HAP-1 (cell line): Measurements from ENCODE around the gene CSTF2T.

Experiments
- DNase-seq, 2 experiments: peaks; one replicate each; pipeline ENCODE4 v3.0.0-alpha.2; 2016 to 2020; ENCODE audit warnings: low spot score in 2 of 2
- H3K27me3 ChIP-seq: fragments of 250-450 bp; sonication (Bioruptor Pico); 2 replicates; pipeline ENCODE4 v1.5.1; 2020; ENCODE audit warnings: low read depth, mild to moderate bottlenecking, moderate library complexity
- H3K36me3 ChIP-seq: fragments of 250-450 bp; sonication (Bioruptor Pico); replicated peaks from 2 replicates; pipeline ENCODE4 v1.5.1; 2020; ENCODE audit warnings: mild to moderate bottlenecking
- H3K4me1 ChIP-seq: fragments of 250-450 bp; sonication (Bioruptor Pico); 2 replicates; pipeline ENCODE4 v1.5.1; 2020; ENCODE audit warnings: mild to moderate bottlenecking
- H3K4me3 ChIP-seq: fragments of 250-450 bp; sonication (Bioruptor Pico); 2 replicates; pipeline ENCODE4 v1.5.1; 2020; ENCODE audit warnings: mild to moderate bottlenecking, moderate library complexity
- H3K9me3 ChIP-seq: fragments of 250-450 bp; sonication (Bioruptor Pico); 2 replicates; pipeline ENCODE4 v1.5.1; 2020; ENCODE audit warnings: mild to moderate bottlenecking, moderate library complexity
- in situ Hi-C: fragments of 300-500 bp; cut with MboI; formaldehyde crosslinking; loops from 3 replicates; pipeline ENCODE4 v1.14.3; 2020; ENCODE audit warnings: low sequenced_read_pairs, inconsistent platforms, mixed read lengths

The CSTF2T gene

DNA sequence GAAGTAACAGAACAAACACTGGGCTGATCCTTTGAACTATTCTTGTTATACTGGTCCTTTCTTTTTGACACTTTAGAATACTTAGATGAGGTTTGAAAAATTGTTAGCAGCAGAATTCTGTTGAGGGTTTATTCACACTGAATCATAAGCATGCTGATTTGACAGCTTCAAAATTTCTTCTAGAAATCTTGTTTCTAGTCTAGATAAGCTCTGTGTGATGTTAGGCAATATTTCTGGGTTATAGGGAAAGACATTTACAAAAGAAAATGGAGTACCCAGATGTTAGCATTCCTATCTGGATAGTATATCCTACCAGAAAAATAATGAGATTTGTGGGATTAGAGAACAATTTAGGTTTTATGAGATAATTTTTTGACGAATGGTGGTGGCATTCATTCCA lies 12.1 kb downstream of the CSTF2T start:
- H3K27me3 ChIP-seq, result no peaks in the 10 kb centered on the region
- no peaks in the 10 kb centered on the region for H3K36me3 ChIP-seq
- in situ Hi-C loops, result no loop called here

GRCh38 chr10:51685768-51686167 lies 13.6 kb downstream of the CSTF2T start:
- no peak for DNase-seq
- H3K4me3 ChIP-seq, result no peak overlapping the region
- H3K36me3 ChIP-seq, result no peaks in the 10 kb centered on the region
- H3K9me3 ChIP-seq, result no peaks in the 10 kb centered on the region
- H3K27me3 ChIP-seq, result no peaks in the 10 kb centered on the region
- no peaks in the 10 kb centered on the region for H3K4me1 ChIP-seq
- in situ Hi-C loops, result no loop called here

More for the DNA sequence above, 12.1 kb downstream of the CSTF2T start:
- H3K4me3 ChIP-seq, result no peak overlapping the region
- DNase-seq, result no peak
- H3K4me1 ChIP-seq, result no peaks in the 10 kb centered on the region
- H3K9me3 ChIP-seq, result no peaks in the 10 kb centered on the region

DNA sequence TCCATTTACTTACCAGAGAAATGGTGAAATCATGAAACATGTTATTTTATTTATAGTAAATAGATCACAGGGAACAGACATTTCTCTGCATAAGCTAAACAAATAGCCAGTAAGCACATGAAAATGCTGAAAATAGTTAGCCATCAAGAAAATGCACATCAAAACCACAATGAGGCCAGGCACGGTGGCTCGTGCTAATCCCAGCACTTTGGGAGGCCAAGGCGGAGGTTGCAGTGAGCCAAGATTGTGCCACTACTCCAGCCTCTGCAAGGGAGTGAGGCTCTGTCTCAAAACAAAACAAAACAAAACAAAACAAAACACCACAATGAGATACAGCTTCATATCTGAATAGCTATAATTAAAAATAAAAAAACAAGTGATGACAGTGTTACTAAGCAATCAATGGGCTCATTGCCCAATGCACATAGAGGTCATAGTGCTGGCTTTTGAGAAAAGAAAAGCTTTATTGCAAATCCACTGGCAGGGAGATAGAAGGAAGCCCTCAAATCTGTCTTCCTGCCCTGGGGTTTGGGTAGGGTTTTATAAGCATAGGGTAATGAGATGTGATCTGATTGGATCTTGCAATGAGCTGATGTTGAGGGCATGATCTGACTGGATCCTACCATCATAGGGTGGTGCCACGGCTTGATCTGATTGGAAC lies 16.2 kb downstream of the CSTF2T start:
- no peaks in the 10 kb centered on the region for H3K4me1 ChIP-seq
- in situ Hi-C loops, result no loop called here
- DNase-seq, result no peak

GRCh38 chr10:51679841-51680240 lies 19.6 kb downstream of the CSTF2T start:
- Histone ChIP-seq H3K4me1 (no peaks in the 10 kb centered on the region), H3K4me3 (no peak overlapping the region), H3K9me3 (no peaks in the 10 kb centered on the region), H3K36me3 (no peaks in the 10 kb centered on the region), H3K27me3 (peaks cover 10% of the 10 kb centered on the region; the same call in 1 of the 2 replicates)
- no peak for DNase-seq
- in situ Hi-C loops, result no loop called here

More for the DNA sequence above, 16.2 kb downstream of the CSTF2T start:
- Histone ChIP-seq H3K9me3 (no peaks in the 10 kb centered on the region), H3K4me3 (no peak overlapping the region), H3K27me3 (peaks cover 10% of the 10 kb centered on the region; the same call in 1 of the 2 replicates), H3K36me3 (no peaks in the 10 kb centered on the region)

DNA sequence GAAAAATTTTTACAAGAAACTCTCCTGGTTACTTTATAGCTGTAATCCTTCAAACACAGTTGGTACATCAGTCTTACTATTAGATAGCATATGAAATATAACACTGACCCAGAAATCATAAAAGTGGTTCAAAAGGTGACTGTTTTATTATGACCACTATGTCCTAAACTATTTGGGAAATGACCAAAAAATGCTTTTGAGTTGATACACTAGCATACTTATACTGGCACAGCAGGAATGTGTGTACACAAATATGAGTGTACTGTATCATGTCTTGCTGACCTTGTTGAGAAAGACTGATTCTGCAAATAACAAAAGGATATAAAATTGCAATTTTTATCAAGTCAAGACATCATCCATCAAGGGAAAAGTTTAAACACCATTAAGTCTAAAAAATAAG lies 24.3 kb downstream of the CSTF2T start:
- Histone ChIP-seq H3K9me3 (no peaks in the 10 kb centered on the region), H3K4me3 (no peak overlapping the region), H3K36me3 (no peaks in the 10 kb centered on the region), H3K4me1 (no peaks in the 10 kb centered on the region), H3K27me3 (peaks cover 7% of the 10 kb centered on the region; the same call in 1 of the 2 replicates)
- in situ Hi-C loops, result no loop called here
- no peak for DNase-seq

DNA sequence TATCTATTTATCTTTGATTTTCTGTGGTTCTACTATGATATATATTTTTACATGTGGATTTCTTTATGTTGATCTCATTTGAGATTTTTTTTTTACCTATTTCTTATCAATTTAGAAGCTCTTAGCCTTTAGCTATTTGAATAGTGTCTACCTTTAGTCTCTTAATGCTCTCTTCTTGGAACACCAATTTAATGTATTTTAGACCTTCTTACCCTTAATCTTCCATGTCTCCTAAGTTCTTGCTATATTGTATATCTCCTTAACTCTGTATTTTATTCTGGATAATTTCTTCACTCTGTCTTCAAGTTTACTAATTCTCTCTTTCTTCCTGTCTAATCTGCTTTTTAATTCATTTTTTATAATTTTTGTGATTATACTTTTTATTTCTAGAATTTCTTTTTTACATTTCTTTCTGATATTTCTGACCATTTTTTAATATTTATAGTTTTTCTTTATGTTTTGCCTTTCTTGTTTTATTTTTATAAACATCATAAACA lies 27.3 kb downstream of the CSTF2T start:
- H3K4me3 ChIP-seq, result no peak overlapping the region

DNA sequence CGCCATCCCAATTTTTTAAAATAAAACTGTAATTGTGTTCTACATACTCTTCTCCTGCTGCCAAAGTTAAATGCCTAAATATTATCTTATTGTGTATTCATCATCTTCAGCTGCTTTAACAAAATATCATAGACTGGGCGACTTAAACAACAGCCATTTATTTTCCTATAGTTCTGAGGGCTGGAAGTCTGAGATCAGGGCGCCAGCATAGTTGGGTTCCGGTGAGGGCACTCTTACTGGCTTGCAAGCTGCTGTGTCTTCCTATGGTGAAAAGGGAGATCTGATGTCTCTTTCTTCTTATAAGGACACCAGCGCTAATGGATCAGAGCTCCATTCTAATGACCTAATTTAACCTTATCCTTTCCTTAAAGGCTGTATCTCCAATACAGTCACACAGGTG lies 30.4 kb downstream of the CSTF2T start:
- Histone ChIP-seq H3K9me3 (no peaks in the 10 kb centered on the region), H3K27me3 (peaks cover 3% of the 10 kb centered on the region; the same call in 1 of the 2 replicates), H3K36me3 (no peaks in the 10 kb centered on the region), H3K4me1 (no peaks in the 10 kb centered on the region), H3K4me3 (no peak overlapping the region)
- DNase-seq, result no peak
- in situ Hi-C loops, result no loop called here

More for the DNA sequence above, 27.3 kb downstream of the CSTF2T start:
- Histone ChIP-seq H3K9me3 (no peaks in the 10 kb centered on the region), H3K36me3 (no peaks in the 10 kb centered on the region), H3K27me3 (no peaks in the 10 kb centered on the region), H3K4me1 (no peaks in the 10 kb centered on the region)
- no peak for DNase-seq
- in situ Hi-C loops, result no loop called here

DNA sequence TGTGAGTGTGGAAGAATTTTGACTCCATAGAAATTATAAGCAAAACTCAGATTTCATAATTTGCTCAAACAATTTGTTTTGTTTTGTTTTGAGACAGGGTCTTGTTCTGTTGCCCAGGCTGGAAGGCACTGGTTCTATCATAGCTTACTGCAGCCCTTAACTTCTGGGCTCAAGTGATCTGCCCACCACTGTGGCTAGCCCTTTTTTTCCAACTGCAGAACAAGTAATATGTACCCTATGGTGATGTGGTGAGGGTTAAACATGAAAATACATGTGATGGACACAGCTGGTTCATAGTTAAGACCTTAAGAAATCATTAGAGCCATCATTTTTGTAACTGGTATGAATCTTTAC lies 31.1 kb downstream of the CSTF2T start:
- in situ Hi-C loops, result no loop called here
- no peaks in the 10 kb centered on the region for H3K9me3 ChIP-seq
- no peak overlapping the region for H3K4me3 ChIP-seq
- no peaks in the 10 kb centered on the region for H3K4me1 ChIP-seq
- peaks cover 3% of the 10 kb centered on the region; the same call in 1 of the 2 replicates for H3K27me3 ChIP-seq
- no peak for DNase-seq
- no peaks in the 10 kb centered on the region for H3K36me3 ChIP-seq

DNA sequence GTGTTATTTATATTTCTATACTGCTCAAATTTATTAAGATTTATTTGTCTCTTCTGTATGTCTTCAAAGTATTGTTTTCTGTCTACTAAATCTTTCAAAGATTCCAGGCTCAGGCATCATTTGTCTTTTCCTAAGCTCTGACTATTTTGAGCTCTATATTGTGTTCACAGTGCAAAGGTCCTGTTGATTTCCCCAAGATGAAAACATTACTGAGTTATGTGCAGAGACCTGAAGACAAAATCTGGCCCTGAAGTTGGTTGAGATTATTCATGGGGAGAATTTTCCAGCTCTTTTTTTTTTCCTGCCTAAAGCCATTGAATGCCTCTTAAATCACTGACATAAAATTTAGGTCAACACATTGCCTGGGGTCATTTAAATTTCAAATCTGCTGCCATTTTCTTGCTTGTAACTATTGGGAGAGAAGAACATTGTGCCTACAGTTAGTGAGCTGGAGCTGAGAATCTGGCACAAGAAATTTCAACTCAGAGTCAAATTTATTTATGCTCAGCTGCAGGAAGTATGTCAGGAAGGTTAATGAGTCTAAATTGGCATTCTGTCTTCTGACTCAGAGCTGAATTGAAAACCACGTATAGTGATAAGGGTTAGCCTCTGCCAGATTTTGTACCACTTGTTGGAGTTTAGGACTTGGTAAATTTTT lies 31.6 kb downstream of the CSTF2T start:
- peaks cover 3% of the 10 kb centered on the region; the same call in 1 of the 2 replicates for H3K27me3 ChIP-seq
- no peaks in the 10 kb centered on the region for H3K36me3 ChIP-seq
- in situ Hi-C loops, result no loop called here
- no peaks in the 10 kb centered on the region for H3K9me3 ChIP-seq
- no peak overlapping the region for H3K4me3 ChIP-seq
- no peak for DNase-seq
- H3K4me1 ChIP-seq, result no peaks in the 10 kb centered on the region

- no peak for DNase-seq
- in situ Hi-C loops, result no loop called here
- H3K36me3 ChIP-seq, result no peaks in the 10 kb centered on the region
- no peak overlapping the region for H3K4me3 ChIP-seq
- H3K4me1 ChIP-seq, result no peaks in the 10 kb centered on the region
- H3K9me3 ChIP-seq, result no peaks in the 10 kb centered on the region
- H3K27me3 ChIP-seq, result peaks cover 3% of the 10 kb centered on the region; the same call in 1 of the 2 replicates
Observed at GRCh38 chr10:51666456-51666855, 32.9 kb downstream of the CSTF2T start.

GRCh38 chr10:51663086-51663485 lies 36.3 kb downstream of the CSTF2T start:
- H3K4me3 ChIP-seq, result no peak overlapping the region
- no peaks in the 10 kb centered on the region for H3K36me3 ChIP-seq
- peaks cover 3% of the 10 kb centered on the region; the same call in 1 of the 2 replicates for H3K27me3 ChIP-seq

DNA sequence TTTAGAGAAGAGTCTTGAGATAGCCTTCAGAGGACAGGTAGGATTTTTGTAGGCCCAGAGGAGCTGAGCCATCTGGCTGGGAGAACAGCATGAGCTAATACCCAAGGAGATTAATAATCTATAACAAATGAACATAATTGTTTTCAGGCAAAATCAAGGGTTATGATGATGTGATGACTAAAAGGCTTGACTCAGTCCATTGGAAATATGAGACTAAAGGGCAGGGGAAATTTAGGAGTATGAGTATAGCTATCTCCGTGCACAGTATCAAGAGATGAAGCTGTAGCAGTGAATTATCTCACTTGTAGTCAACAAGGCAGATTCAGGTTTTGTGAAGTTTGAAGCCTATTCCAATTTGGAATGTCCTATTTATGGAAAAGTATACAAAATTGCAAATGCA lies 40.1 kb downstream of the CSTF2T start:
- no peak for DNase-seq
- Histone ChIP-seq H3K9me3 (no peaks in the 10 kb centered on the region), H3K27me3 (no peaks in the 10 kb centered on the region), H3K36me3 (no peaks in the 10 kb centered on the region), H3K4me1 (no peaks in the 10 kb centered on the region), H3K4me3 (no peak overlapping the region)
- in situ Hi-C loops, result no loop called here

More at GRCh38 chr10:51663086-51663485, 36.3 kb downstream of the CSTF2T start:
- DNase-seq, result no peak
- no peaks in the 10 kb centered on the region for H3K4me1 ChIP-seq
- in situ Hi-C loops, result no loop called here
- no peaks in the 10 kb centered on the region for H3K9me3 ChIP-seq

DNA sequence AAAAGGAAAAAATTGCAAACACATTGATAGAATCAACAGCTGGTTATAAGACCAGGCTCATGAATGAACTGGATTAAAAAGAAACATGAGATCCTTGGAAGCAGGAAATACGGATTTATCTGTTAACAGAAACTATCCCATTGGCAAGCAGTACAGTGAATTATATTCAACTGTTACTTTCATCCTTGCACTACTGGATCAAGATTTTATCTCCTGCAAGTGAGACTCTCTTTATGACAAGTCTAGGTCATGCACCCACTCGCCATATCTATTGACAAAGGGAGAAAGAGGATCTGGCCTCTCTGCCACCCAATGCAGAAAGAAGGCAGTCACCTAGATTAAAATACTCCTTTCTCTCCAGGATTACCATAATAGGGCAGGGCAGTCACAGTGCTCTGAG lies 41.4 kb downstream of the CSTF2T start:
- no peaks in the 10 kb centered on the region for H3K27me3 ChIP-seq
- no peaks in the 10 kb centered on the region for H3K9me3 ChIP-seq
- in situ Hi-C loops, result no loop called here
- no peaks in the 10 kb centered on the region for H3K36me3 ChIP-seq
- H3K4me1 ChIP-seq, result no peaks in the 10 kb centered on the region
- H3K4me3 ChIP-seq, result no peak overlapping the region
- DNase-seq, result no peak

- Histone ChIP-seq H3K4me1 (no peaks in the 10 kb centered on the region), H3K27me3 (no peaks in the 10 kb centered on the region), H3K36me3 (no peaks in the 10 kb centered on the region), H3K9me3 (no peaks in the 10 kb centered on the region), H3K4me3 (no peak overlapping the region)
- DNase-seq, result no peak
- in situ Hi-C loops, result no loop called here
Observed at GRCh38 chr10:51656503-51656902, 42.9 kb downstream of the CSTF2T start.
